Measurements from ENCODE around the gene C2orf69. TPM values are rescaled to one million over a fixed set of nuclear protein-coding genes. Genes with fewer than 3 reads are reported as not detected.

Gene C2orf69
- total and polyA plus RNA-seq, 2 donors (not counting 1 experiment from before 2014, with no cell fraction given): 3.7 to 12.9 TPM

- DNase-seq: no peak
- Histone ChIP-seq H3K4me3 (ENCODE audit: control extremely low read depth in 1 of 5, extremely low read depth in 1 of 5, insufficient read depth in 1 of 5, low read depth in 2 of 5, low read length in 4 of 5) (no peak overlapping the region), H3K9me3 (ENCODE audit: control extremely low read depth in 1 of 3, control insufficient read depth in 2 of 3, insufficient read depth in 1 of 3, low read length in 2 of 3) (no peaks in the 10 kb centered on the region), H3K9ac (ENCODE audit: low read length) (no peak overlapping the region), H3K36me3 (replicated peaks in 1 of 2; ENCODE audit: control extremely low read depth in 1 of 2, control insufficient read depth in 1 of 2, extremely low read depth in 1 of 2, insufficient read depth in 2 of 2, low read length in 1 of 2) (peaks cover 11 to 30% of the 10 kb centered on the region in 2 experiments), H3K79me2 (ENCODE audit: control insufficient read depth, insufficient read depth, low read length) (no peaks in the 10 kb centered on the region), H2AFZ (ENCODE audit: insufficient read depth, low read depth, low read length, poor library complexity, severe bottlenecking) (no peak overlapping the region), H3K27ac (ENCODE audit: low read length in 2 of 2) (no peak overlapping the region), H3K4me2 (replicated peaks; ENCODE audit: low read depth, low read length, poor library complexity, severe bottlenecking) (no peak overlapping the region), H3K4me1 (ENCODE audit: control insufficient read depth in 2 of 2, insufficient read depth in 2 of 2, low read length in 2 of 2) (no peaks in the 10 kb centered on the region), H4K20me1 (ENCODE audit: control insufficient read depth, insufficient read depth, low read length, poor library complexity, severe bottlenecking) (no peaks in the 10 kb centered on the region), H3K27me3 (replicated peaks in 1 of 4; ENCODE audit: control extremely low read depth in 1 of 4, control insufficient read depth in 3 of 4, insufficient read depth in 4 of 4, low read length in 3 of 4) (no peaks in the 10 kb centered on the region)
- 90% methylated on average over 2 of the region's 2 CpGs for WGBS (ENCODE audit: insufficient coverage)
- H3K27me3 Mint-ChIP-seq: no peaks in the 10 kb centered on the region
- CTCF ChIA-PET: no interaction called here
- H3K27ac Mint-ChIP-seq: no peak overlapping the region
- no peaks in the 10 kb centered on the region for H3K4me1 Mint-ChIP-seq
- H3K9me3 Mint-ChIP-seq (ENCODE audit: insufficient read depth): no peaks in the 10 kb centered on the region
- POLR2A ChIA-PET: no interaction called here
- intact Hi-C loops (cut with micrococcal nuclease): no loop called here
- H3K4me3 Mint-ChIP-seq: no peak overlapping the region
- no peak for TF ChIP-seq EZH2 (IDR thresholded peaks at IDR 0.05; ENCODE audit: borderline replicate concordance, insufficient read depth, low read depth, low read length, poor library complexity, severe bottlenecking)
- no peak for TF ChIP-seq CTCF (IDR thresholded peaks at IDR 0.05)
- ATAC-seq (ENCODE audit: low read depth): no peak
These were observed 55.3 kb downstream of the C2orf69 start for GRCh38 chr2:199966405-199966804.

GRCh38 chr2:199966976-199967375, 55.9 kb downstream of the C2orf69 start:
- H3K27ac ChIP-seq (ENCODE audit: low read length in 2 of 2): no peak overlapping the region
- H3K9ac ChIP-seq (ENCODE audit: low read length): no peak overlapping the region
- intact Hi-C loops (cut with micrococcal nuclease): no loop called here
- H3K27ac Mint-ChIP-seq: no peak overlapping the region
- POLR2A ChIA-PET: no interaction called here
- H3K27me3 ChIP-seq (replicated peaks in 1 of 4; ENCODE audit: control extremely low read depth in 1 of 4, control insufficient read depth in 3 of 4, insufficient read depth in 4 of 4, low read length in 3 of 4): no peaks in the 10 kb centered on the region
- H3K36me3 ChIP-seq (replicated peaks in 1 of 2; ENCODE audit: control extremely low read depth in 1 of 2, control insufficient read depth in 1 of 2, extremely low read depth in 1 of 2, insufficient read depth in 2 of 2, low read length in 1 of 2): peaks cover 10 to 25% of the 10 kb centered on the region in 2 experiments
- no peak overlapping the region for H3K4me3 ChIP-seq (ENCODE audit: control extremely low read depth in 1 of 5, extremely low read depth in 1 of 5, insufficient read depth in 1 of 5, low read depth in 2 of 5, low read length in 4 of 5)
- H3K4me2 ChIP-seq (replicated peaks; ENCODE audit: low read depth, low read length, poor library complexity, severe bottlenecking): no peak overlapping the region
- TF ChIP-seq CTCF (IDR thresholded peaks at IDR 0.05) (no peak), EZH2 (IDR thresholded peaks at IDR 0.05; ENCODE audit: borderline replicate concordance, insufficient read depth, low read depth, low read length, poor library complexity, severe bottlenecking) (no peak)
- no peaks in the 10 kb centered on the region for H3K4me1 Mint-ChIP-seq
- CTCF ChIA-PET: no interaction called here
- no peak for DNase-seq
- H3K79me2 ChIP-seq (ENCODE audit: control insufficient read depth, insufficient read depth, low read length): no peaks in the 10 kb centered on the region
- H4K20me1 ChIP-seq (ENCODE audit: control insufficient read depth, insufficient read depth, low read length, poor library complexity, severe bottlenecking): no peaks in the 10 kb centered on the region
- no peak overlapping the region for H3K4me3 Mint-ChIP-seq
- no CpG with 5 or more reads among the region's 1 CpG for WGBS (ENCODE audit: insufficient coverage)
- H3K4me1 ChIP-seq (ENCODE audit: control insufficient read depth in 2 of 2, insufficient read depth in 2 of 2, low read length in 2 of 2): no peaks in the 10 kb centered on the region
- H3K9me3 Mint-ChIP-seq (ENCODE audit: insufficient read depth): no peaks in the 10 kb centered on the region
- ATAC-seq (ENCODE audit: low read depth): no peak
- no peaks in the 10 kb centered on the region for H3K27me3 Mint-ChIP-seq
- no peaks in the 10 kb centered on the region for H3K9me3 ChIP-seq (ENCODE audit: control extremely low read depth in 1 of 3, control insufficient read depth in 2 of 3, insufficient read depth in 1 of 3, low read length in 2 of 3)
- no peak overlapping the region for H2AFZ ChIP-seq (ENCODE audit: insufficient read depth, low read depth, low read length, poor library complexity, severe bottlenecking)

All from B cell (primary cell).